HG03457 (cell line): ENCODE data around the gene ACTN2.

Experiments
- ATAC-seq: cut with Tn5 transposase; IDR thresholded peaks from one replicate; pipeline ENCODE4 v1.9.1; 2021; ENCODE audit warnings: moderate number of reproducible peaks; ENCODE audit not compliant: unreplicated experiment

Gene ACTN2

GRCh38 chr1:236812334-236813030 is 126.2 kb downstream of the ACTN2 start:
- ATAC-seq = no peak
